SIG-M5 treated with dmso at 0.1 percent for 504 hours (cell line): ENCODE data around the gene ATG14.
"Not testable (repeated sequence)": the region's sequence is repeated elsewhere in the genome, so short reads cannot be mapped to it uniquely, and the experiment has no call there.

ENCODE experiments used
- DNase-seq: peaks from one replicate; lab custom pipeline; 2025; ENCODE audit not compliant: unreplicated experiment; lab: John Stamatoyannopoulos, UW

ATG14 gene

DNA sequence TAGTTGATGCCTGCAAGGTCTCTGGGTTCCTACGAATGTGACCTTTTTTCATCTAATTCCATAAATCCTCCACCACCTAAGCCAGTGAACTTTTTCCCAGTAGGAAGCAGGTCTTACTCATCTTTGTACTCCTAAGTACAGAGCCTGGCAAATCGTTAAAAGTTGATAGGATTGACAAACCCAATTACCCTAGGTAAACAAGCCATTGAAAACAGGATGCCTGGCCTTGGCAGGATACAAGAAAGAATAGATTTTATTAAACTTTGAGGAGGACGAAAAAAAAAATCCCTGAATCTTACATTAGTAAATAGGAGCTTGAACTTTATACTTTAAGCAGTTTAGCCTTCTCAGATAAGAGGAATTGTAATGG, 23.2 kb upstream of the ATG14 start:
- no peak for DNase-seq

DNA sequence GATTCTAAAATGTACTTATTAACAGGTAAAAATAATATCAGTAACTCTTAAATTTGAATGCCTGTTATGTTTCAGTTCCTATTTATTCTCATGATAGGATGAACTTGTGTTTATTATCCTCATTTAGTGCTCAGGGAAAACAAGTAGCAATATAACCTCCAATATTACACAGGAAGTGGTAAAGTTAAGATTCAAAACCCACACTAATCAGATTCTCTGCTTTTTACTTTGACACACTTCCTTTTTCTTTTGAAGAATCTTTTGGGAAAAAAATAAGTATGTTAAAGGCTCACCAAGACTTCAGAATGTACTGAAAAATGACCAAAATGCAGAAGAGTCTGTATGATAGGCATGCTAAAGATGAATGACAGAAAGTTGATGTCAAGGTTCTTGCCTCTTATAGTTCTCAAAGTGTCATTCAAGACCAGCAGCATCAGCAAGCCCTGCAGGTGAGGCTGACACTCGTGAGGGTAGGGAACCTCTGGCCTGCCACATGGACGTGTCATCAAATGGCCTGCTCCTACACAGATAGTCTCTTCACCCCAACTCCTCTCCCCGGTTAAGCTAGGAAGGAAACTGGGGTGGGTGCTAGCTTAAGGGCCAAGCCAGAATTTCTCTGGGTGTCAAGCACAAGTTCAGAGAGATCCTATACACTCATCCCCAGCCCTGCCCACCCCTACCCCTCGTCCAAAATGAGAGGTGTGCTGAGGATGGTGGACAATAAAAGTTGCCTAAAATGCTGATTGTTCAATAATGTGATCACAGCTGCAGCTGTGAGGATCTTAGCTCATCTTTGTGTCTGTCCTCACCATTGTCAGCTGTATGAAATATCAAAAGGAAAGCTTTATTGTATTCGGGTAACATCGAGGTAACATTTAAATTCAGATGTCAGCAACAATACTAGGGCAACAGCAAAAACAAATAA, 22.5 kb upstream of the ATG14 start:
- DNase-seq, result no peak

- DNase-seq, result no peak
These were observed 21.0 kb upstream of the ATG14 start for GRCh38 chr14:55432628-55433027.

DNA sequence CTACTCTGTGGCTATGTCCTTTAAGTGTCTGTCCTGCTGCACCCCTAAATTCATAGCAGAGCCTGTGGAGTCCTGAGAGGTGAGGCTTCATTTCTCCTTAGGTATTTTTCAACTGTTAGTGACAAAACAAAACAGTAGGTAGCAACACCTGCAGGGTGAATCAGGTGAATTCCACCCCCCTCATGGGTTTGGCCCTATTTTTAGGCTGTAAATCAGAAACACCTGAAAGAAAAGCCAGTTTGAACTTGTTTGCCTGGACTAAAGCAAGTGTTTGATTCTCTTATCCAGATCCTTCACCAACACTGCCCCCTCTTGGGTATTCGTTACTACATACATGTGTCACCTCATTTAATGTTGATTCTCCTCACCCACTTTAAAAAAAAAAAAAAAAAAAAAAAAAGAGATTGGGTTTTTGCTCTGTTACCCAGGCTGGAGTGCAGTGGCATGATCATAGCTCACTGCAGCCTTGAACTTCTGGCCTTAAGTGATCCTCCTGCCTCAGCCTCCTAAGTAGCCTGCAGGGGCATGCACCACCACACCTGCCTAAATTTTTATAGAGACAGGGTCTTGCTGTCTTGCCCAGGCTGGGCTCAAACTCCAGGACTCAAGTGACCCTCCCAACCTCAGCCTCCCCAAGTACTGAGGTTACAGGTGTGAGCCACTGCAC, 18.5 kb upstream of the ATG14 start:
- peak; percentile 65 for DNase-seq

- DNase-seq, result no peak
These were observed 15.8 kb upstream of the ATG14 start for GRCh38 chr14:55427439-55427838.

- no peak for DNase-seq
These were observed 15.3 kb upstream of the ATG14 start for GRCh38 chr14:55426891-55427290.

- no peak for DNase-seq
These were observed 13.5 kb upstream of the ATG14 start for GRCh38 chr14:55425091-55425490.

GRCh38 chr14:55423969-55424368, 12.3 kb upstream of the ATG14 start:
- DNase-seq, result no peak

DNA sequence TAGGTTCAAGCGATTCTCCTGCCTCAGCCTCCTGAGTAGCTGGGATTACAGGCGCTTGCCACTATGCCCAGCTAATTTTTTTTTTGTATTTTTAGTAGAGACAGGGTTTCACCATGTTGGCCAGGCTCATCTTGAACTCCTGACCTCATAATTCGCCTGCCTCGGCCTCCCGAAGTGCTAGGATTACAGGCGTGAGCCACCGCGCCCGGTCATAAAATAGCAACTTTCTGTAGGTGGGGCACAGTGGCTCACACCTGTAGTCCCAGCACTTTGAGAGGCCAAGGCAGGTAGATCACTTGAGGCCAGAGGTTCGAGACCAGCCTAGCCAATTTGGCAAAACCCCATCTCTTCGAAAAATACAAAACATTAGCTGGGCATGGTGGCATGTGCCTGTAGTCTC, 10.7 kb upstream of the ATG14 start:
- DNase-seq, result not testable (repeated sequence)

GRCh38 chr14:55419663-55420062, 8.0 kb upstream of the ATG14 start:
- no peak for DNase-seq

GRCh38 chr14:55418411-55418810, 6.8 kb upstream of the ATG14 start:
- no peak for DNase-seq

DNA sequence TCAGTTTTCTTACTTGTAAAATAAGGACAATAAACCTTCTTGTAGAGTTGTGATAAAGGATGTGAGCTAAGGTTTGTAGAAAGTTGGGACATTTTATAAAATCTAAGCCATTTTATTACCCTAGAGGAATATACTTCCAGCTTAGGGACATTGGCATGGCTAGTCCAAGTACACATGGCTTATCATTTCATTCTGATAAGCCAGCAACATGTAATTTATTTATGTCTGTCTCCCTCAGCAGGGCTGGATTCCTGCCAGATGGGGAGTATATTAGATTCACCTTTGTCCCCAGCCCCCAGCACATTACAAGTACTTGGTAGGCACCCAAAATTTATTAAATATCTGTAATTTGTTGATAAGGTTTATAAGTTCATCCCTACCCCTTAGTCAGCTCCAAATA, 6.3 kb upstream of the ATG14 start:
- no peak for DNase-seq

DNA sequence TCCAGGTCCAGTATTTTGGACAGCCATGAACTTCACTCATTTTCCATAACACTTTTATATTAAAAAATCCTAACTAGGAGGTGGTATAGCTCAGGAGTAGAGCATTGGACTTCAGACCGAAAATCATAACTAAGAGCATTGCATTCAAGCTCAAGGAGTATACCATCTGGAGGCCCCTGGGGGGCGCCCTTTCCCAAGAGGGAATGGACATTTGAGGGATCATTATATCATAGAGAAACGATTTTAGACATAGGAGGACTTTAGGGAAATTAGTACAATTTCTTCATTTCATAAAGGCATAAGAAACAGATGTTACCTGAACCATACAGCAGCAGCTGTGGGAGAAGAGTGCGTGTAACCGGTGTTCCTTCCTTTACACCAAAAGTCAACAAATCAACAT, 5.2 kb upstream of the ATG14 start:
- DNase-seq, result peak; percentile 16

GRCh38 chr14:55414551-55414950, 2.9 kb upstream of the ATG14 start:
- no peak for DNase-seq

DNA sequence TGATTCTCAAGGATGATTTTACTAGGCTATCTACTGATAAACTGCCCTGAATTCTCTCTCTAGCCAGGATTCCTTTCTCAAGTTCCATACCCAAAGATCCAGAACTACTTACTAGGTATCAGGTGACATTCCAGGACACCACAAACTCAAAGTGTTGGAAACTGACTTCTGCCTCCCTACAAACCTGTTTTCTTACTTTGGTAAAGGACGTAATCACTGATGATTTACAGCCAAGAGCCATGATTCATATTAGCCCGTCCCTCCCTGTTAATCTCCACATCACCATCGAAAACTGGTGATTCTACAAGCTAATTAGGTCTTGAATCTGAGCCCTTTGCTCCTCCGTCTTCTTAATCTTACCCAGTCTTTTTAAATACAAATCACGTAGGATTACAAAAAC, 1.0 kb upstream of the ATG14 start:
- peak; percentile 44 for DNase-seq

DNA sequence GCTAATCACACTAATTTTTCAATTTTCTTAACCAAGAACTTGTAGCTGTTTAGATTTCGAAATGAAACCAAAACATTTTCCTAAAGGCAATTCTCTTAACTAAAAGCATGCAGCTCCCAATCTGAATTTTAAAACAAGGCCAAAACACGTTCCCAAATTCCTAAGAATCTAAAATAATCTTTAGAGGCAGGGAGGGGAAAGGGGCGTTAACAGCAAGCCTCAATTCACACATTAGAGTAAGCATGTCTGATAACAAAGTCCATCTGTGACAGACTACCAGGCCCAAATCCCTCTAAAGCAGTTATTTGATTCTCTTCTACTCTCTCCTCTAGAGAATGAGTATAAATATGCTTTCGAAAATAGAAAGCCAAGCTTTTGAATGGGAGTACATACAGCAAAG, 754 bp downstream of the ATG14 start:
- DNase-seq, result no peak

GRCh38 chr14:55404173-55404854, 7.3 kb downstream of the ATG14 start:
- no peak for DNase-seq

GRCh38 chr14:55401751-55402150, 9.9 kb downstream of the ATG14 start:
- no peak for DNase-seq

DNA sequence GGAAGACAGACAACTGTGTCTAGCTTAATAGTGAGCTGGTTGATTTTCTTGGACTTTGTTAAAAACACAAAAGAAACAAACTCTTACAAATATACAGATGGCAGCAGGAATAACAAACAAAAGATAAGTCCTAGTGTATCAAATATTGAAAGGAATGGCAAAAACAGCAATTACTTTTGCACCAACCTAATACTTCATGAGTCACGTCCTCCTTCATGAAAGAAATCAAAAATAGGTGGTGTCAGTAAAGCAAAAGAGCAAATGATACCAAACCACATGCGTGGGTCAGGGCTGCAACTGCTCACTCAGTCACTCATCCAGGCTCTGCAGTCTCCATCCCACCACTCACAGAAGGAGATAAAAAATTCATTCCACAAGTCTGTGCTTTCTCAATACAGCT, 11.8 kb downstream of the ATG14 start:
- DNase-seq, result no peak

DNA sequence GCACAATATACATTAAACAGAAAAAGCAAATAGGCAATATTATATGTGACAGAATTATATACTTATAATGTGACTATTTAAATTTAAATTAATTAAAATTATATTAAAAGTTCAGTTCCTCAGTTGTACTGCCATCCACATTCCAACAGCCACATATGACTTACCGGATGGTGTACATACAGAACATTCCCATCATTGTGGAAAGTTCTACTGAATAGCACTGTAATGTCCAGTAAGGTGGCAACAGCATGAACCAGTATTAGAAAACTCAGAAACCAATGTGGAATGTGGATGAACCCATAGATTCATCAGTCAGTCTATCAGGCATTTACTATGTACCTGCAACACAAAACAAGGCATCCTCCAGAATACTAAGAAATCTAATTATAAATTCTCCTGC, 12.4 kb downstream of the ATG14 start:
- DNase-seq, result no peak

DNA sequence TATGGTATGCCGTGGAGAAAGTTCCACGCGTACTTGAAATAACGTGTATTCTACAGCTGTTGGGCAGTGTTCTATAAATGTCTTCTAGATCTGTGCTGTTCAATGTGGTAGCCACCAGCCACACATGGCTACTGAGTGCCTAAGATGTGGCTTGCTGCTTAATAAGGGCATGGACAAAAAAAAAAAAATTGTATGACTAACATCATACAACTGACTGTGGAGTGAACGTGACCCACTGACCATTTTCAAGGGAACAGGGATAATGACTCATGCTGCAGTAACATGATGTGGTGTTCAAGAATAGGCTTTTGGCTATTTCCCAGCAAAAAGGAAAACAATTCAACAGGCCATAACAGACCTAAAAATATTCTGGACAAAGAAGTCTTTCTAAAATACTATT, 13.0 kb downstream of the ATG14 start:
- DNase-seq, result no peak

DNA sequence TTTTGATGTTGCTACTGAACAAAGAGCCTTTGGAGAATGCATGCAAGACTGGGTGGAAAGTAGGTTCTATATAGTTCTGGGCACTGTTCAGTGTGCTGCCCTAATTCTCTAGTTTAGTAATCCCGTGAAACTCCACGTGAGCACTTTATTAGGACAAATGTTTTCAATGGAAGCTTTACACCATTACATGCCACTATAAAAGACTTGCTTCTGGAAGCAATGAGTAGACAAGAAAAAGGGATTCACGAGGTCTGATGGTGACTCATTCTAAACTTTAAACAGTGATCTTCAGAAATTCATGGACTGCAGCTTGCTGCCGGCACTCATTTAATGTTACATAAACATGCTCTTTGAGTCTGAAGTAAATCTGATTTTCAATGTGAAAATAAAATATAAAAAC, 22.3 kb downstream of the ATG14 start:
- DNase-seq, result no peak
